GM23248 (cell line): ENCODE results near the gene CD83.

Experiments
- EZH2 ChIP-seq: fragments of 200-600 bp; sonication (generic); IDR thresholded peaks from 2 replicates; pipeline ENCODE4 v1.6.1; 2018; ENCODE audit warnings: antibody characterized with exemption, mild to moderate bottlenecking; ENCODE audit not compliant: insufficient read depth, poor library complexity, severe bottlenecking
- EZH2phosphoT487 ChIP-seq: fragments of 200-600 bp; sonication (generic); IDR thresholded peaks from 2 replicates; pipeline ENCODE4 v1.6.1; 2018; ENCODE audit warnings: antibody characterized with exemption, moderate library complexity, mild to moderate bottlenecking, low read depth; ENCODE audit not compliant: insufficient read depth

GRCh38 chr6:14141351-14142062 is 23.9 kb downstream of the CD83 start:
- TF ChIP-seq EZH2, result no peak
- no peak for TF ChIP-seq EZH2phosphoT487
